HT1080 (cell line): ENCODE results near the gene STUM. TPM values are rescaled to one million over a fixed set of nuclear protein-coding genes. Genes with fewer than 3 reads are reported as not detected.
A peak's percentile ranks its signal among the peaks of the same experiment; 100 is the strongest.

Experiments
- DNase-seq: peaks from one replicate; pipeline ENCODE4 v3.0.0-alpha.2; 2015; ENCODE audit warnings: low read depth
- total RNA-seq: library from RNA; depleted of rRNA; stranded (reverse); fragments of >200 nt; shearing (Covaris generic); gene quantifications from 2 replicates; pipeline ENCODE4 v1.2.3, GENCODE V29; 2014

STUM gene
- total RNA-seq, 1 experiment from 2014 or later: not detected

- no peak for DNase-seq
Observed at GRCh38 chr1:226624526-226624925, 76.0 kb downstream of the STUM start.

- no peak for DNase-seq
Observed at GRCh38 chr1:226625326-226625725, 76.8 kb downstream of the STUM start.

- no peak for DNase-seq
Observed at GRCh38 chr1:226625832-226626576, 77.4 kb downstream of the STUM start.

GRCh38 chr1:226626577-226626956 lies 78.0 kb downstream of the STUM start:
- DNase-seq: peak; percentile 70

- no peak for DNase-seq
Observed at GRCh38 chr1:226627050-226627755, 78.6 kb downstream of the STUM start.

- no peak for DNase-seq
Observed at GRCh38 chr1:226627924-226628611, 79.5 kb downstream of the STUM start.

- DNase-seq: no peak
Observed at GRCh38 chr1:226628612-226629155, 80.1 kb downstream of the STUM start.

GRCh38 chr1:226629210-226629895 lies 80.8 kb downstream of the STUM start:
- DNase-seq: no peak

GRCh38 chr1:226629896-226630550 lies 81.5 kb downstream of the STUM start:
- DNase-seq: no peak

GRCh38 chr1:226630592-226630991 lies 82.0 kb downstream of the STUM start:
- no peak for DNase-seq

GRCh38 chr1:226631229-226632000 lies 82.9 kb downstream of the STUM start:
- DNase-seq: no peak

GRCh38 chr1:226632169-226632879 lies 83.8 kb downstream of the STUM start:
- no peak for DNase-seq

GRCh38 chr1:226632922-226633351 lies 84.4 kb downstream of the STUM start:
- DNase-seq: no peak

GRCh38 chr1:226633541-226634165 lies 85.1 kb downstream of the STUM start:
- no peak for DNase-seq

- DNase-seq: peak; percentile 38
Observed at GRCh38 chr1:226634166-226634588, 85.6 kb downstream of the STUM start.

- no peak for DNase-seq
Observed at GRCh38 chr1:226634611-226635246, 86.2 kb downstream of the STUM start.

- no peak for DNase-seq
Observed at GRCh38 chr1:226635456-226635941, 86.9 kb downstream of the STUM start.

GRCh38 chr1:226636847-226637096 lies 88.2 kb downstream of the STUM start:
- no peak for DNase-seq
